PFSK-1 (cell line): Measurements from ENCODE around the gene WBP1L.

ENCODE experiments used
- FOXP2 ChIP-seq: optimal IDR thresholded peaks from 2 replicates; pipeline ENCODE3; 2011; ENCODE audit warnings: borderline replicate concordance, control low read depth, inconsistent platforms; ENCODE audit not compliant: insufficient read depth; ENCODE audit errors: extremely low read length, extremely low read depth
- POLR2AphosphoS5 ChIP-seq: IDR thresholded peaks from 2 replicates; pipeline ENCODE4 v1.6.1; 2012; ENCODE audit warnings: low read depth, mild to moderate bottlenecking, control low read depth, low read length, moderate library complexity
- SIN3A ChIP-seq: IDR thresholded peaks from 2 replicates; pipeline ENCODE4 v1.6.1; 2012; ENCODE audit warnings: mild to moderate bottlenecking, low read length, moderate library complexity, borderline replicate concordance; ENCODE audit not compliant: insufficient read depth
- TAF1 ChIP-seq: IDR thresholded peaks from 2 replicates; pipeline ENCODE4 v1.6.1; 2012; ENCODE audit warnings: low read length, control low read depth, borderline replicate concordance; ENCODE audit not compliant: insufficient read depth
- TF ChIP-seq, protein P1 (sequence below), 2 experiments: IDR thresholded peaks; 2 replicates each; pipeline versions ENCODE4 v1.6.1 to v1.8.0; 2011 to 2012; ENCODE audit warnings: low read depth in 2 of 2, low read length in 2 of 2, control low read depth in 1 of 2, inconsistent platforms in 1 of 2, mild to moderate bottlenecking in 1 of 2, moderate library complexity in 1 of 2; ENCODE audit not compliant: insufficient read depth in 1 of 2

WBP1L gene

DNA sequence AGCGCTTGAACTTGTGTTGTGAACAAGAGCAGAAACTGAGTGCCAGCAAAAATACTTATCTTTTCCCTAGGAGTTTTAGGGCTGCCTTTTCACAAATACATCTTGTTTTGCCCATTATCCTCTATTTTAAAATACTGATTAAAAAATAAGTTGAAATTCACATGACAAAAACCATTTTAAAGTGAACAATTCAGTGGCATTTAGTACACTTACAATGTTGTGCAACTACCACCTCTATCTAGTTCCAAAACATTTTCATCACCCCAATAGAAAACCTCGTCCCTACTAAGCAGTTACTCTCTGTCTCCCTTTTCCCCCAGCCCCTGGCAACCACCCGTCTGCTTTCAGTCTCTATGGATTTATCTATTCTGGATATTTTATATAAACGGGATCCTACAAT, 1.4 kb downstream of the WBP1L start:
- no peak for TF ChIP-seq TAF1
- TF ChIP-seq POLR2AphosphoS5 = no peak
- TF ChIP-seq FOXP2 = no peak
- no peak for TF ChIP-seq SIN3A
- TF ChIP-seq, protein P1, sequence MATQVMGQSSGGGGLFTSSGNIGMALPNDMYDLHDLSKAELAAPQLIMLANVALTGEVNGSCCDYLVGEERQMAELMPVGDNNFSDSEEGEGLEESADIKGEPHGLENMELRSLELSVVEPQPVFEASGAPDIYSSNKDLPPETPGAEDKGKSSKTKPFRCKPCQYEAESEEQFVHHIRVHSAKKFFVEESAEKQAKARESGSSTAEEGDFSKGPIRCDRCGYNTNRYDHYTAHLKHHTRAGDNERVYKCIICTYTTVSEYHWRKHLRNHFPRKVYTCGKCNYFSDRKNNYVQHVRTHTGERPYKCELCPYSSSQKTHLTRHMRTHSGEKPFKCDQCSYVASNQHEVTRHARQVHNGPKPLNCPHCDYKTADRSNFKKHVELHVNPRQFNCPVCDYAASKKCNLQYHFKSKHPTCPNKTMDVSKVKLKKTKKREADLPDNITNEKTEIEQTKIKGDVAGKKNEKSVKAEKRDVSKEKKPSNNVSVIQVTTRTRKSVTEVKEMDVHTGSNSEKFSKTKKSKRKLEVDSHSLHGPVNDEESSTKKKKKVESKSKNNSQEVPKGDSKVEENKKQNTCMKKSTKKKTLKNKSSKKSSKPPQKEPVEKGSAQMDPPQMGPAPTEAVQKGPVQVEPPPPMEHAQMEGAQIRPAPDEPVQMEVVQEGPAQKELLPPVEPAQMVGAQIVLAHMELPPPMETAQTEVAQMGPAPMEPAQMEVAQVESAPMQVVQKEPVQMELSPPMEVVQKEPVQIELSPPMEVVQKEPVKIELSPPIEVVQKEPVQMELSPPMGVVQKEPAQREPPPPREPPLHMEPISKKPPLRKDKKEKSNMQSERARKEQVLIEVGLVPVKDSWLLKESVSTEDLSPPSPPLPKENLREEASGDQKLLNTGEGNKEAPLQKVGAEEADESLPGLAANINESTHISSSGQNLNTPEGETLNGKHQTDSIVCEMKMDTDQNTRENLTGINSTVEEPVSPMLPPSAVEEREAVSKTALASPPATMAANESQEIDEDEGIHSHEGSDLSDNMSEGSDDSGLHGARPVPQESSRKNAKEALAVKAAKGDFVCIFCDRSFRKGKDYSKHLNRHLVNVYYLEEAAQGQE (IDR thresholded peaks at IDR 0.05; ENCODE audit: insufficient read depth in 1 of 2, low read depth in 2 of 2, low read length in 2 of 2) = no peak

DNA sequence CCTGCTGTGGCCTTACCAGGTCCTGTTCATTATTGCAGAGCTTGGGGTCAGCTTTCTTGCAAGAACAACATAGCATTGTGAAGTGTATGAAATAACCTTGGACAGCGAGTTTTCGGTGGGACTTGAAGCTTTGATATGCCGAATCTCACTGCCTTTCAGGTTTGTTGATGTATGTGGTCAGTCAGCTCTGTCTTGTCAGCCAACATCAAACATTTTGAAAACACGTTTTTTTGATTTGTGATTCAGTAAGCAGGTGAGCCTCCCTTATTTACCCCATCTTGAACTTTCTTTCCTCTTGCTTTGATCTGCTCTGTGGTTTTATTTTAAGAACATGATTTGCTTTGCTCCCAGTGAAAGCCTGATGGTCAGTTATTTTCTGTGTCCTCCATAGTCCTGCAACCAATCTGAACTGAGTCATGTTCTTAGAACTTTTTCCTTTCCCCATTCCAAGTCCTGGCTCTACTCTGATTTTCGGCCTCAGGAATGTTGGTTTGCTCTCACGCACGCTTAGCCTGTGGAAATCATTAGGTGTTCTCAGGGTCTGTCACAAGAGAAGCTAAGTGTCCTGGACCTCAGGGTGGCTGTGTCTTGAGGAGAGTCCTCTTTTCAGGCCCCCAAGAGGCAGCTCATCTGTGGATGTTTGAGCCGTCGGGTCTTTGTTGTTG, 8.7 kb downstream of the WBP1L start:
- TF ChIP-seq, protein P1 (IDR thresholded peaks at IDR 0.05; ENCODE audit: insufficient read depth in 1 of 2, low read depth in 2 of 2, low read length in 2 of 2) = no peak
- no peak for TF ChIP-seq SIN3A
- no peak for TF ChIP-seq TAF1
- no peak for TF ChIP-seq POLR2AphosphoS5
- TF ChIP-seq FOXP2 = no peak

DNA sequence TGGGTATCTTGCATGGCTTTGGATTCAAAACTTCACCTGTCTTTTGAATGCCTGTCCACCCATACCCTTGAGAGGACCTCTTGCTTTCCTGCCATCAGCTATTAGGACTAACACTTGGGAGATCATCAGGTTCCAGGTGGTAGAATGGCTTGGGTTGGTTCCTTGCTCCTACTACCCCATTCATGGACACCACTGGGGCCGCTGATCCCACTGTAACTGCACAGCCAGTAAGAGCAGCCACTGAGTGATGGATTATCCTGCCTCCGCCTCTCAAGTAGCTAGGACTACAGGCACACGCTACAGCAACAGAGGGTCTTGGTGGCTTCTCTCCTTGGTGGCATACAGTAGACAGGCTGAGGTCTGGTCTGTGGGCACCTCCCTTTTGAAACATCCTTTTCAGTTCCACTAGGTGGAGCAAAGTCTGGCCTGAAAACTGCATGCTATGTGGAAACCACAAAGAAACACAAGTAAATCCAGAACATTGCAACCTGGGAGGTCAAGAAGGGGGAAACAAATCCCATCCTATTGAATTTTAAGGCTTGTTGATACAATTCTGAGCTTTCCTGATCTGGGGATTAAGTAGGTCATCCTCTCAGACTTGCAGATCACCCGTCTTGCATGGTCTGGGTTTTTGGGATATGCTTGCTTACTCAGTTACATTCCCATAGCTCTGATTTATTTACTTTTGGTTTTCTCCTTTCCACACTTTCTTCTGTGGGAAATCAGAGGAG, 9.4 kb downstream of the WBP1L start:
- no peak for TF ChIP-seq FOXP2

DNA sequence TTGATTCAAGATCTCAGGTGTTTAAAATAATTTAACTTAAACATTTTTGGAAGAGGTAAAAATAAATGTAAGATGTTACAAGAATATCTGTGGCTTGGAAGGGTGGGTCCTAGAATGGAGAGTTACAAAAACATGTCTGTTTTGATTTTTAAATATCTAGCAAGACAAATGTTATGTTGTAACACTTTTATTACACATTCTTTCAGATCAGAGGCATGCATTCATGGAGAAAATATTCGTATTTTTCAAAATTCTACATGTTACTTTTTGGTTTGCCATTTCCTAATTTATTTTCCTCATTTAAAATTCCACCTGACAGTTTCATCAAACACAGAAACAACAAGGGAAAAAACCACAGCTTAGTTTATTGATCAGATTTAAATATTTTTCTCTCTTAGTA, 10.0 kb downstream of the WBP1L start:
- TF ChIP-seq SIN3A = no peak
- TF ChIP-seq TAF1 = no peak
- no peak for TF ChIP-seq POLR2AphosphoS5
- TF ChIP-seq FOXP2 = no peak
- TF ChIP-seq, protein P1 (IDR thresholded peaks at IDR 0.05; ENCODE audit: insufficient read depth in 1 of 2, low read depth in 2 of 2, low read length in 2 of 2) = no peak

DNA sequence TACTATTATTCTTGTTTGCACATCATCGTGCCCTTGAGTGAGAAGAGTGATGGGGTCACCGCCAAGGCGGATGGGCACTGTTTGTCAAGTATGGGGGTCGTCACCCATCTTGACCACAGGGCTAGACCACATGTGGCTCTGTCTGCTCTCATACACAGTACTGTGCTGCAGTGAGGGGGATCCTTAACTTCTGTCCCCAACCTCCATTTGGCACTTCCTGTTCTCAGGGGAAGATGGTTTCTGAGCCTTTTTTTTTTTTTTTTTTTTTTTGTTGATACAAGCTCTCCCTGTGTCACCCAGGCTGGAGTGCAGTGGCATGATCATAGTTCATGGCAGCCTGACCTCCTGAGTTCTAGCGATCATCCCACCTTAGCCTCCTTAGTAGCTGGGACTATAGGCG, 13.6 kb downstream of the WBP1L start:
- TF ChIP-seq FOXP2 = no peak
- no peak for TF ChIP-seq SIN3A
- TF ChIP-seq, protein P1 (IDR thresholded peaks at IDR 0.05; ENCODE audit: insufficient read depth in 1 of 2, low read depth in 2 of 2, low read length in 2 of 2) = no peak
- TF ChIP-seq TAF1 = no peak
- no peak for TF ChIP-seq POLR2AphosphoS5
